ENCODE measurements around the gene CXCL11.

Gene CXCL11

DNA sequence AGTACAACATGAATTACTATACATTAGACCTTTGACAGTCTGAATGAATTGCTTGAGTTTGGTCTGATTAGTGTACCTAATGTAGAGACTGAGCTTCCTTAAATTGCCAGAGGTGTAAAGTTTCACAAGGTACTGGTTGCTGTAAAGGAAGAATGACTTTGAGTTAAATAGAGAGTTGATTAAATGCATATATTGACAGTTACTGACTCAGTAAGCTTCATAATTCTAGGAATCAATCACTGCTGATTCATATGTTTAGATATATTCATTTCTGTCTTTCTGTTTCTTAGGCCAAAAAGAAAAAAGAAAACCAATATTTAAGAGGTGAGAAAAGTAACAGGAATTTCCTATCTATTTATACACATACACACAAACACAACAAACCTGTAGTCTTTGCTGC lies 22.4 kb upstream of the CXCL11 start:
- TF ChIP-seq GATA2 (IDR thresholded peaks at IDR 0.05; ENCODE audit: low read depth, low read length) (no peak), GATA3 (IDR thresholded peaks at IDR 0.05; ENCODE audit: low read depth, low read length) (no peak)

- no peak for TF ChIP-seq GATA3 (IDR thresholded peaks at IDR 0.05; ENCODE audit: low read depth, low read length)
These were observed 19.6 kb upstream of the CXCL11 start for GRCh38 chr4:76055421-76055820.

GRCh38 chr4:76055016-76055415 lies 19.1 kb upstream of the CXCL11 start:
- TF ChIP-seq GATA2 (IDR thresholded peaks at IDR 0.05; ENCODE audit: low read depth, low read length), result no peak

DNA sequence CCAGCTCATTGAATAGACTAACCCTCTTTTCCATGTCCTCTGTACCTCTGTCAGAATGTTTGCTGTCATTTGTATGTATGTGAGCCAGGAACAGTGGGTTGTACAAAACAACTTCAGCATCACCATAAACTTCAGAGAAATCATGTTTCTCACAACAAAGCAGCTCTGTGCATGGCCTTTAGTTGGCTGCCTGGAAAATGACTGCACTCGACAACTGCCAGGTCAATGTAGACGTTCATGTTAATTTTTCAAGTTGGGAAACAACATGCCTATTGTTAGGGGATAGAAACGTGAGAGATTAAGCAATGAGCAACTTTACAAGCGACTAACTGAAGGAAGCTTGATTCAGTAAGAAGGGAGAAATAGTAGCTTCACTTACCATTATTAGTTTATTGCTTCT lies 17.9 kb upstream of the CXCL11 start:
- TF ChIP-seq GATA2 (IDR thresholded peaks at IDR 0.05; ENCODE audit: low read depth, low read length), result no peak
- TF ChIP-seq GATA3 (IDR thresholded peaks at IDR 0.05; ENCODE audit: low read depth, low read length), result no peak

- TF ChIP-seq GATA2 (IDR thresholded peaks at IDR 0.05; ENCODE audit: low read depth, low read length) (no peak), GATA3 (IDR thresholded peaks at IDR 0.05; ENCODE audit: low read depth, low read length) (no peak)
These were observed 985 bp upstream of the CXCL11 start for GRCh38 chr4:76036855-76037254.

GRCh38 chr4:76035141-76035540 lies 729 bp downstream of the CXCL11 start:
- TF ChIP-seq GATA2 (IDR thresholded peaks at IDR 0.05; ENCODE audit: low read depth, low read length), result no peak

DNA sequence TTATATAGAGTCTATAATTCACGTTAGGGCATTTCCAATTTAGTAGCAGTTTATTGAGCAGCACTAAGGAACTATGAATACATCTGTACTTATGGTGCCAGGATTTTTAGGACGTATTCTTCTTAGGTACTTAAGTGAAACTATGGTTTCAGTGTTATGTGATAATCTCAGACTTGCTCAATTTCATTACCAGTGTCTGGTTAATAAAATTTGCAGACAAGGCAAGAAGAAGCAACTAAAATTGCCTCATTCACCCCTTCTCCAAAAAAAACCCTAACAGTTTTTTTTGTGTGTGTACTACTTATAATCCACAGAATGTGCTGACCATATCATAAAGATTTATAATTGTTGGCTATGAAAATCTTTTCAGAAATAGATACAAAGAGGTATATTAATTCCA lies 6.6 kb downstream of the CXCL11 start:
- TF ChIP-seq GATA2 (IDR thresholded peaks at IDR 0.05; ENCODE audit: low read depth, low read length) (no peak), GATA3 (IDR thresholded peaks at IDR 0.05; ENCODE audit: low read depth, low read length) (no peak)

GRCh38 chr4:76028350-76028765 lies 7.5 kb downstream of the CXCL11 start:
- TF ChIP-seq GATA3 (IDR thresholded peaks at IDR 0.05; ENCODE audit: low read depth, low read length) (no peak), GATA2 (IDR thresholded peaks at IDR 0.05; ENCODE audit: low read depth, low read length) (no peak)

DNA sequence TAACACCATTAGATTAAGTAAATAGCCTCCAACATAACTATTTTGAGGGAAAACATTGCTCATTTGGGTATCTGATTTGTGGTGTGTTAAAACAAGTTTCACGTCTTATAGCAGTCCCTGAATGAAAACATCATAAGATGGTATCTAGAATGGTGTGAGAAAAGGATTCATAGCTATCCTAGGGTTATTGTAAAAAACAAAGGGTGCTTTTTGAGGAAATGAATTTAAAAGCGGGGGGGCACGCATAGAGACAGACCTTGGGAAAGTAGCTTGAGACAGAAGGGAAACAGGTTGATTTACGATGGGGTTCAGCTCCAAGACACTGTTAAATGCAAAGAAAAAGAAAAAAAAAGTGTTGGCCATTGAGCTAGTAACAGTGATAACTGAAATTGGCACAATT lies 11.8 kb downstream of the CXCL11 start:
- no peak for TF ChIP-seq GATA2 (IDR thresholded peaks at IDR 0.05; ENCODE audit: low read depth, low read length)
- TF ChIP-seq GATA3 (IDR thresholded peaks at IDR 0.05; ENCODE audit: low read depth, low read length), result no peak

DNA sequence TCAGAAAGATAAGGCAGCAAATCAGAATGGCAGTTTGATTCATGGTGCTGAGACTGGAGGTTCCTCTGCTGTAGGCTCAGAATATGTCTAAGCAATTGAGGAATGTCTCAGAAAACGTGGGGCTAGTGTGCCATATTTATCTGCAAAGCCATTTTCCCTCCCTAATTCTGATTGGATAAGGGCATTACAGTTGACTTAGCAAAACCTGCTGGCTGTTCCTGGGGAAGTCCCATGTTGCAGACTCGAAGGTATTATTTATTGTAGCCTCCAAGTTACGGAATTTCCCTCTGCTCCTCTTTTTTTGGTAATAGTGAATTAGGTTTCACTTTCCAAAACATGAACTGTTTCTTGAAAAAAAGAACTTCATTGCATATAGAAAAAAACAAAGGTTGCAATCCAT lies 12.5 kb downstream of the CXCL11 start, which contains the start of gene CXCL10:
TSS of gene CXCL10 (minus strand) at position 109 of the 400 bp plus-strand sequence. CDS start at position 43, 66 bp downstream.
- TF ChIP-seq GATA2 (IDR thresholded peaks at IDR 0.05; ENCODE audit: low read depth, low read length) (no peak), GATA3 (IDR thresholded peaks at IDR 0.05; ENCODE audit: low read depth, low read length) (no peak)

DNA sequence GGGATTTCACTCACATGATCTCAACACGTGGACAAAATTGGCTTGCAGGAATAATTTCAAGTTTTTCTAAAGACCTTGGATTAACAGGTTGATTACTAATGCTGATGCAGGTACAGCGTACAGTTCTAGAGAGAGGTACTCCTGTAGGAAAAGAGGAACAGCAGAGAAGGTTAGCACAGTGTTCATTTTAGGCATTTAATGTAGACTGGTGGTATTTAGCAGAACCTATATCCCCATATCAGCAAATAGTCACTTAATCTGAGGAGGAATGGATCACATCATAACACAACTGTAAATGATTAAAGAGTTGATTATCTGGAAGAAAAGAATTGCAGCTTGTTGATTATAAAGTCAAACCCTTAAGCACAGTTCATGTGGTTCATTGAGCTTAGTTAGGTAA lies 13.2 kb downstream of the CXCL11 start:
- no peak for TF ChIP-seq GATA3 (IDR thresholded peaks at IDR 0.05; ENCODE audit: low read depth, low read length)
- no peak for TF ChIP-seq GATA2 (IDR thresholded peaks at IDR 0.05; ENCODE audit: low read depth, low read length)

DNA sequence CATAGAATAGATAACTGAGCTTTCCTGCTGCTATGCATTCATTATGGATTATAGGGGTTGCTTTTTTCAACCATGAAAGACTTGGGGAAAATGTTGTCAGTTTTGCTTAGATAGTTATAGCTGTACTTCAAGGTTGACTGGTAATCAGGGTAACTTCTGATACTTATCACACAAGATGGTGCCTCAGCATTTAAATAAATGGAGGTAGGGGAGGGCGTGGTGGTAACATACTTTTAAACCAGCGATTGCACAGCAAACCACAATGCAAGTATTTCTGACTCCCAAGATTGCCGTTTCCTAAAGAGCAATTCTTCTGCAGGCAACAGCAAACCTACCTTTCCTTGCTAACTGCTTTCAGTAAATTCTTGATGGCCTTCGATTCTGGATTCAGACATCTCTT lies 13.8 kb downstream of the CXCL11 start:
- TF ChIP-seq GATA3 (IDR thresholded peaks at IDR 0.05; ENCODE audit: low read depth, low read length) (no peak), GATA2 (IDR thresholded peaks at IDR 0.05; ENCODE audit: low read depth, low read length) (no peak)

DNA sequence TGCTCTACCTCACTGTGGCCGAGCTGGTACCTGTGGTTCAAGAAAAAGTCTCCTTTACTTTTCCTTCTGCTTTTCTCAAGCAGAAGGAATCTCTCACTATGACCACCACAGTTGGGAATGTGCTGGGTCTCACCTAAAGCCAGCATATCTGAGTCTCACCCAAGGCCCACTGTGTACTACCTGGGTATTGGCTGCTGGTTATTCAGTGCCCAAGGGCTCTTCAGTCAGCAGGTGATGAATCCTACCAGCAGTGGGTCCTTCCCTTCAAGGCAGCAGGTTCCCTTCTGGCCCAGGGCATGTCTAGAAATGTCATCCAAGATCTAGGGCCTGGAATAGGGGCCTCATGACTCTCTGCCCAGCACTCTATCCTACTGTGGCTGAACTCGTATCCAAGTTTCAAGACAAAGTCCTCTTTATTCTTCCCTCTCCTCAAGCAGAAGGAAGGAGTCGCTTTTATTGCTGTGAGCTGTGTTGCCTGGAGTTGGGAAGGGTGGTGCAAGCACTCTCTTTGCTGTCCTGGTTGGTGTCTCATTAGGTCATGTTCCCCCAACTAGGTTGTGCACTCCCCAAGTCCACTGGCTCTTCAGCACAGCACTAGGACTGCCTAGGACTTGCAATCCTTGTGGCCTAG lies 18.7 kb downstream of the CXCL11 start:
- TF ChIP-seq GATA3 (IDR thresholded peaks at IDR 0.05; ENCODE audit: low read depth, low read length), result no peak
- no peak for TF ChIP-seq GATA2 (IDR thresholded peaks at IDR 0.05; ENCODE audit: low read depth, low read length)

DNA sequence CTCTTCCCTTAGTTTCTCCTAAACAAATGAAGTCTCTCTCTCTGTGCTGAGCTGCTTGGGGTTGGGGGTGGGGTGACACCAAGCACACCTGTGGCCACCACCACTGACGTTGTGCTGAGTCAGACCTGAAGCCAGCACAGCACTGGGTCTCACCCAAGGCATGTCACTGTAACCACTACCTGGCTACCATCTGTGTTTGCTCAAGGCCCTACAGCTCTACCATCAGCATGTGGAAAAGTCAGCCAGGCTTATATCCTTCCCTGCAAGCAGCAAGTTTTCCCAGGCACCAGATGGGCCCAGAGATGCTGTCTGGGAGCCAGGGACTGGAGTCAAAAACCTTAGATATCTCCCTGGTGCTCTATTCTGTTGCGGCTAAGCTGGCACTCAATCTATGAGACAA lies 19.5 kb downstream of the CXCL11 start:
- TF ChIP-seq GATA2 (IDR thresholded peaks at IDR 0.05; ENCODE audit: low read depth, low read length), result no peak
- TF ChIP-seq GATA3 (IDR thresholded peaks at IDR 0.05; ENCODE audit: low read depth, low read length), result no peak

DNA sequence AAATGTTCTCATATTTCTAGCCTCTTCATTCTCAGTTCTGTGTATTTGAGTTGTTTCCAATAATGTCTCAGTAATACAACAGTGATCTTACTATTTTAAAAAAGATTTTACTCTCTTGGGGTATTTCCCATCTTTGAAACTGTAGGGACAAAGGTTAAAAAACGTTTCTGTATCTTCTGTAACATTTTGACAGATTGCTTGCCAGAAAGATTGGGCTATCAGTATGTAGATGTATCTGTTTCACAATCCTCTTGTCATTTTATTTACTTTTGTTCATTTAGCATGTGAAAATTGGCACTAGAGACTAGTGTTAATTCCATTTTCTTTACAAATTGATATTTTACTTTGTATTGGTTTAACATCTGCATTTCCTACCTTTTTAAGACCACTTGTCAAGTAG lies 22.3 kb downstream of the CXCL11 start:
- TF ChIP-seq GATA3 (IDR thresholded peaks at IDR 0.05; ENCODE audit: low read depth, low read length), result no peak
- TF ChIP-seq GATA2 (IDR thresholded peaks at IDR 0.05; ENCODE audit: low read depth, low read length), result no peak

- no peak for TF ChIP-seq GATA3 (IDR thresholded peaks at IDR 0.05; ENCODE audit: low read depth, low read length)
- no peak for TF ChIP-seq GATA2 (IDR thresholded peaks at IDR 0.05; ENCODE audit: low read depth, low read length)
These were observed 23.5 kb downstream of the CXCL11 start for GRCh38 chr4:76012388-76012801.

Data from SH-SY5Y (cell line).